ENCODE results near the gene NHLRC4.

Gene NHLRC4

GRCh38 chr16:600781-601180 lies 34.0 kb downstream of the NHLRC4 start:
- no peak for DNase-seq

GRCh38 chr16:603933-604332 lies 37.1 kb downstream of the NHLRC4 start:
- no peak for DNase-seq

GRCh38 chr16:606656-607307 lies 40.0 kb downstream of the NHLRC4 start:
- no peak for DNase-seq

- no peak for DNase-seq
These were observed 41.2 kb downstream of the NHLRC4 start for GRCh38 chr16:608019-608418.

GRCh38 chr16:609316-609715 lies 42.5 kb downstream of the NHLRC4 start:
- DNase-seq, result no peak

- DNase-seq, result no peak
These were observed 43.2 kb downstream of the NHLRC4 start for GRCh38 chr16:609984-610383.

- no peak for DNase-seq
These were observed 43.9 kb downstream of the NHLRC4 start for GRCh38 chr16:610513-611381.

- no peak for DNase-seq
These were observed 48.3 kb downstream of the NHLRC4 start for GRCh38 chr16:615122-615521.

GRCh38 chr16:616733-617586 lies 50.2 kb downstream of the NHLRC4 start:
- DNase-seq, result no peak

GRCh38 chr16:617855-618254 lies 51.0 kb downstream of the NHLRC4 start:
- no peak for DNase-seq

All from fibroblast of skin of back (primary cell).